Measurements from ENCODE around the gene SNRNP40. TPM values are rescaled to one million over a fixed set of nuclear protein-coding genes. Genes with fewer than 3 reads are reported as not detected.

The SNRNP40 gene
- total and polyA plus RNA-seq, 5 donors from 2014 or later, result 48.3 to 128 (median 108) TPM

DNA sequence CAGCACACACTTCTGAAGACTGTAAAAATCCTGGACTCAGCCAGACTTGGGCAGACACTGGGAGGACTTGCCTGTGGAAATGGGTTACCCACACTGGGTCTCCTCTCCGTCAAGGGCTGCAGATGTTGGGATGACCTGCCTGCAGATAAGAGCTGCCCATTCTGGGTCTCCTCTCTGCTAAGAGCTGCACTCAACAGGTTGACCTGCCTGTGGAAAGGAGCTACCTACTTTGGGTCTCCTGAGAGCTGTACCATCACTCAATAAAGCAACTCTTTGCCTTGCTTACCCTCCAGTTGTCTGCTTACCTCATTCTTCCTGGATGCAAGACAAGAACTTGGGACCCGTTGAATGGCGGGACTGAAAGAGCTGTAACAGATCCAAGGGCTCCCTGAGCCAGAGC, 28.4 kb upstream of the SNRNP40 start:
- no peaks in the 10 kb centered on the region for H3K4me1 ChIP-seq (ENCODE audit: control insufficient read depth, insufficient read depth, low read length, poor library complexity, severe bottlenecking)
- DNase-seq, result no peak
- H3K9me3 Mint-ChIP-seq, result no peaks in the 10 kb centered on the region
- no peaks in the 10 kb centered on the region for H3K9me3 ChIP-seq (ENCODE audit: control insufficient read depth in 2 of 2, low read length in 2 of 2)
- peaks cover 16% of the 10 kb centered on the region for H3K36me3 ChIP-seq (ENCODE audit: control insufficient read depth, insufficient read depth, low read length)
- no peaks in the 10 kb centered on the region for H3K27me3 ChIP-seq (ENCODE audit: control insufficient read depth, insufficient read depth, low read length)
- no peak for ATAC-seq (ENCODE audit: low read depth in 2 of 2)
- H3K27ac Mint-ChIP-seq, result no peak overlapping the region
- no peak overlapping the region for H3K4me3 Mint-ChIP-seq
- H3K27ac ChIP-seq (ENCODE audit: insufficient read depth, low read length, poor library complexity, severe bottlenecking), result no peak overlapping the region
- no peak overlapping the region for H3K4me3 ChIP-seq (ENCODE audit: low read depth, low read length)
- peaks cover 34% of the 10 kb centered on the region for H3K36me3 Mint-ChIP-seq
- no peaks in the 10 kb centered on the region for H3K27me3 Mint-ChIP-seq
- H3K4me1 Mint-ChIP-seq, result peaks cover 0 to 3% (median 0%) of the 10 kb centered on the region in 4 donors

DNA sequence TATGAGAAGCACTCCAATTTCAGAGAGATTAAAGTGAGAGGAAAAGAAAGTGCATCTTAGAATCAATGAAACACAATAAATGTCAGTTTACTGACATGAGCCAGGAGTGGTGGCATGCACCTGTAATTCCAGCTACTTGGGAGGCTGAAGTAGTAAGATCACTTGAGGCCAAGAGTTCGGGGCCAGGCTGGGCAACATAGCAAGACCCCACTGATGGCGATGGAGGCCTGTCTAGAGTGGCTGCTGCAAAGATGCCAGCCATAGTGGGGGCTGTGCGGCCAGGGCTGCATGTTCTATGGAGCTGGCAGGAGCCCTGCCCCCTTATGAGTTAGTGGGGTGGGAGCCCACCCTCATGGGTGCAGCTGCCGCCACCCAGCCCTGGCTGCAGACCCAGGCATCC, 27.5 kb upstream of the SNRNP40 start:
- Mint-ChIP-seq H3K27ac (no peak overlapping the region), H3K36me3 (peaks cover 38% of the 10 kb centered on the region), H3K27me3 (no peaks in the 10 kb centered on the region), H3K4me3 (no peak overlapping the region), H3K9me3 (no peaks in the 10 kb centered on the region), H3K4me1 (no peaks in the 10 kb centered on the region)
- Histone ChIP-seq H3K4me1 (ENCODE audit: control insufficient read depth, insufficient read depth, low read length, poor library complexity, severe bottlenecking) (no peaks in the 10 kb centered on the region), H3K9me3 (ENCODE audit: control insufficient read depth in 2 of 2, low read length in 2 of 2) (no peaks in the 10 kb centered on the region), H3K27ac (ENCODE audit: insufficient read depth, low read length, poor library complexity, severe bottlenecking) (no peak overlapping the region), H3K4me3 (ENCODE audit: low read depth, low read length) (no peak overlapping the region), H3K36me3 (ENCODE audit: control insufficient read depth, insufficient read depth, low read length) (peaks cover 22% of the 10 kb centered on the region), H3K27me3 (ENCODE audit: control insufficient read depth, insufficient read depth, low read length) (no peaks in the 10 kb centered on the region)
- DNase-seq (no peak), ATAC-seq (ENCODE audit: low read depth in 2 of 2) (no peak)

DNA sequence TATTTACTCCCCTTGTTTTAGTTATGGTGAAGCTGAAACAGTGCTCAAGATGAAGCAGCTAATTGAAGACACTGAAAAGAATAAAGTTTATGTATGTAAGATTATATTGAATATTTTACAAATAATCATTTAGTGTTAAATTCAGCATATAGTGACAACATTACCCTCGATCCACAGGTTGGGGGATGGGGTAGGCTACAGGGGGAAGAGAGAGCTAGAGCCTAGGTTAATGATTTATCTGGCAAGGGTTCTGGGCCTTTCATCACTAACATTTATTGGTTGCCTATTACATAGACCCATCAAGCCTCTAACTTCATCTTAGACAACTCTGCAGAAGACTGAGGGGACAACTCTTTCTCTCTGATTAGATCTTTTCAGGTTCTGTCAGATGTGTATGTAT, 21.6 kb upstream of the SNRNP40 start:
- H3K36me3 ChIP-seq (ENCODE audit: control insufficient read depth, insufficient read depth, low read length), result peaks cover 54% of the 10 kb centered on the region
- H3K4me1 Mint-ChIP-seq, result no peaks in the 10 kb centered on the region

DNA sequence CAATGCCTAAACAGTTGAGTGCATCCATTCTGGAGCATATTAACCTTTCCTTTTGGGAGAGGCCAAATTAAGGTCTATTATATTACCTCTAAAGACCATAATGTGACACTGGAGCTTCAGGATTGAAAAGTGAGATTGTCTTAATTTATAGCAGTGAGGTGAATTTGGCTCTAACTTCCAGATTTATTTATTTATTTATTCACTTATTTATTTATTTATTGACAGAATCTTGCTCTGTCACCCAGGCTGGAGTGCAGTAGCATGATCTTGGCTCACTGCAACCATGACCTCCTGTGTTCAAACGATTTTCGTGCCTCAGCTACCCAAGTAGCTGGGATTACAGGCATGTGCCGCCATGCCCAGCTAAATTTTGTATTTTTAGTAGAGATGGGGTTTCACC, 19.3 kb upstream of the SNRNP40 start:
- H3K9me3 ChIP-seq (ENCODE audit: control insufficient read depth in 2 of 2, low read length in 2 of 2), result no peaks in the 10 kb centered on the region
- no peak overlapping the region for H3K27ac Mint-ChIP-seq

More for the DNA sequence above, 21.6 kb upstream of the SNRNP40 start:
- no peak overlapping the region for H3K4me3 Mint-ChIP-seq
- ATAC-seq (ENCODE audit: low read depth in 2 of 2) (no peak), DNase-seq (no peak)
- no peak overlapping the region for H3K27ac Mint-ChIP-seq
- no peaks in the 10 kb centered on the region for H3K9me3 ChIP-seq (ENCODE audit: control insufficient read depth in 2 of 2, low read length in 2 of 2)
- no peak overlapping the region for H3K4me3 ChIP-seq (ENCODE audit: low read depth, low read length)
- H3K27ac ChIP-seq (ENCODE audit: insufficient read depth, low read length, poor library complexity, severe bottlenecking), result no peak overlapping the region
- H3K4me1 ChIP-seq (ENCODE audit: control insufficient read depth, insufficient read depth, low read length, poor library complexity, severe bottlenecking), result no peaks in the 10 kb centered on the region
- H3K36me3 Mint-ChIP-seq, result peaks cover 50% of the 10 kb centered on the region
- H3K27me3 Mint-ChIP-seq, result no peaks in the 10 kb centered on the region
- no peaks in the 10 kb centered on the region for H3K9me3 Mint-ChIP-seq
- no peaks in the 10 kb centered on the region for H3K27me3 ChIP-seq (ENCODE audit: control insufficient read depth, insufficient read depth, low read length)

DNA sequence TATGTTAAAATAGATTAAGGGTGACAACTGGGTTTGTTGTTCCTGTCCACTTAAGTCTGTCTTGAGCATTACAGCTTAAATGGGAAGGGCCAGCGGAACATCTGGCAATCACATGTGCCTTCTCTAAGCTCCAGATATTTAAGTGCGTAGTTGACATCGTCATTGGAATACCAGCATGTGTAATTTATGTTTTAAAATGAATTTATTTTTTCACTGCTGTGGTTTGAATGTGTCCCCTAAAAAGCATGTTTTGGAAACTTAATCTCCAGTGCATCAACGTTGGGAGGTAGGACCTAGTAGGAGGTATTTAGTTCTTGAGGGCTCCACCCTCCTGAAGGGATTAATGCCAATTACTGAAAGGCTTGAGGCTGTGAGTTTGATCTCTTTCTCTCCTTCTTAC, 13.6 kb upstream of the SNRNP40 start:
- H3K9me3 ChIP-seq (ENCODE audit: control insufficient read depth in 2 of 2, low read length in 2 of 2), result no peaks in the 10 kb centered on the region
- H3K27ac ChIP-seq (ENCODE audit: insufficient read depth, low read length, poor library complexity, severe bottlenecking), result no peak overlapping the region
- Mint-ChIP-seq H3K9me3 (no peaks in the 10 kb centered on the region), H3K36me3 (peaks cover 43% of the 10 kb centered on the region), H3K27me3 (no peaks in the 10 kb centered on the region), H3K4me1 (peaks cover 8 to 19% (median 13%) of the 10 kb centered on the region in 4 donors), H3K27ac (no peak overlapping the region), H3K4me3 (no peak overlapping the region)
- no peaks in the 10 kb centered on the region for H3K4me1 ChIP-seq (ENCODE audit: control insufficient read depth, insufficient read depth, low read length, poor library complexity, severe bottlenecking)
- DNase-seq (no peak), ATAC-seq (ENCODE audit: low read depth in 2 of 2) (no peak)
- no peaks in the 10 kb centered on the region for H3K27me3 ChIP-seq (ENCODE audit: control insufficient read depth, insufficient read depth, low read length)
- H3K36me3 ChIP-seq (ENCODE audit: control insufficient read depth, insufficient read depth, low read length), result peaks cover 31% of the 10 kb centered on the region
- H3K4me3 ChIP-seq (ENCODE audit: low read depth, low read length), result no peak overlapping the region

More for the DNA sequence above, 19.3 kb upstream of the SNRNP40 start:
- peaks cover 64% of the 10 kb centered on the region for H3K36me3 ChIP-seq (ENCODE audit: control insufficient read depth, insufficient read depth, low read length)
- H3K27ac ChIP-seq (ENCODE audit: insufficient read depth, low read length, poor library complexity, severe bottlenecking), result no peak overlapping the region
- H3K4me1 ChIP-seq (ENCODE audit: control insufficient read depth, insufficient read depth, low read length, poor library complexity, severe bottlenecking), result no peaks in the 10 kb centered on the region
- ATAC-seq (ENCODE audit: low read depth in 2 of 2) (no peak), DNase-seq (no peak)
- no peak overlapping the region for H3K4me3 ChIP-seq (ENCODE audit: low read depth, low read length)
- peaks cover 47% of the 10 kb centered on the region for H3K36me3 Mint-ChIP-seq
- no peaks in the 10 kb centered on the region for H3K9me3 Mint-ChIP-seq
- no peaks in the 10 kb centered on the region for H3K27me3 Mint-ChIP-seq
- H3K27me3 ChIP-seq (ENCODE audit: control insufficient read depth, insufficient read depth, low read length), result no peaks in the 10 kb centered on the region
- no peak overlapping the region for H3K4me3 Mint-ChIP-seq
- H3K4me1 Mint-ChIP-seq, result peaks cover 0 to 7% (median 1%) of the 10 kb centered on the region in 4 donors

DNA sequence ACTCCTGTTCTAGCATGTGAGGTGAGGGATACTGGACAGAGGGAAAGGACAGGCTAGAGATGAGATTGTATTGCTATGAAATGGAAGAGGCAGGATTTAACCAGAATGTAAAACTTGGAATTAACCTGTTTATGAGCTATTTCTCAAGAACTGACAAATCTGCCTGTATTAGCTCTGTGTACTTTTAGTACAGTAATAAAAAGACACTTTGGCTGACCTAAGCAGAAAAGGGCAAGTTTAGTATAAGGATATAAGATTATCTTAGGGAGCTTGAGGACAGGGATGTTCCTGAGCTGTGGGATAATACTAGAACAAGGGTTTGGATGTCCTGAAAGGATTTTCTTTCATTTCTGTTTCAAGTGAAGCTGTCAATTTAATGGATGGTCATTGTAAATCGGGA, 11.4 kb upstream of the SNRNP40 start:
- Mint-ChIP-seq H3K27ac (peak overlapping the region in 1 of 3 donors; percentile 4), H3K4me3 (no peak overlapping the region)
- no peak overlapping the region for H3K27ac ChIP-seq (ENCODE audit: insufficient read depth, low read length, poor library complexity, severe bottlenecking)

DNA sequence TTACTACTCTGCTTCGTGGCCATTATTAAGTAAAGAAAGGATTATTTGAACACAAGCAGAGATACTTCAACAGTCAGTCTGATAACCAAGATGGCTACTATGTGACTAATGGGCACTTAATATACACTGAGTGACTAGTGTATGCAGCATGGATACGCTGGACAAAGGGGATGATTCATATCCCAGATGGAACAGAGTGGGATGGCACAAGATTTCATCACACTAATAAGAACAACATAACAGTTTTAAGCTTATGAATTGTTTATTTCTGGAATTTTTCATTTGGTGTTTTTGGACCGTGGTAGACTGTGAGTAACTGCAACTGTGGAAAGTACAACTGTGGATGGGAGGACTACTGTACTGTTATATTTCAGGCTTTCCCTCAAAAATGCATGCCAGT, 9.7 kb upstream of the SNRNP40 start:
- Mint-ChIP-seq H3K27ac (peak overlapping the region in 1 of 3 donors; percentile 48), H3K9me3 (no peaks in the 10 kb centered on the region), H3K4me1 (peaks cover 16 to 26% (median 19%) of the 10 kb centered on the region in 4 donors), H3K36me3 (peaks cover 32% of the 10 kb centered on the region), H3K27me3 (no peaks in the 10 kb centered on the region), H3K4me3 (no peak overlapping the region)
- DNase-seq, result no peak
- H3K9me3 ChIP-seq (ENCODE audit: control insufficient read depth in 2 of 2, low read length in 2 of 2), result no peaks in the 10 kb centered on the region
- ATAC-seq (ENCODE audit: low read depth in 2 of 2), result no peak
- H3K27ac ChIP-seq (ENCODE audit: insufficient read depth, low read length, poor library complexity, severe bottlenecking), result no peak overlapping the region
- H3K36me3 ChIP-seq (ENCODE audit: control insufficient read depth, insufficient read depth, low read length), result peaks cover 20% of the 10 kb centered on the region
- no peak overlapping the region for H3K4me3 ChIP-seq (ENCODE audit: low read depth, low read length)
- no peaks in the 10 kb centered on the region for H3K27me3 ChIP-seq (ENCODE audit: control insufficient read depth, insufficient read depth, low read length)
- no peaks in the 10 kb centered on the region for H3K4me1 ChIP-seq (ENCODE audit: control insufficient read depth, insufficient read depth, low read length, poor library complexity, severe bottlenecking)

More for the DNA sequence above, 11.4 kb upstream of the SNRNP40 start:
- H3K4me3 ChIP-seq (ENCODE audit: low read depth, low read length), result no peak overlapping the region
- H3K27me3 Mint-ChIP-seq, result no peaks in the 10 kb centered on the region
- H3K4me1 ChIP-seq (ENCODE audit: control insufficient read depth, insufficient read depth, low read length, poor library complexity, severe bottlenecking), result no peaks in the 10 kb centered on the region
- no peaks in the 10 kb centered on the region for H3K9me3 Mint-ChIP-seq
- DNase-seq, result no peak
- H3K36me3 Mint-ChIP-seq, result peaks cover 42% of the 10 kb centered on the region
- no peaks in the 10 kb centered on the region for H3K9me3 ChIP-seq (ENCODE audit: control insufficient read depth in 2 of 2, low read length in 2 of 2)
- no peaks in the 10 kb centered on the region for H3K27me3 ChIP-seq (ENCODE audit: control insufficient read depth, insufficient read depth, low read length)
- H3K4me1 Mint-ChIP-seq, result peaks cover 13 to 26% (median 21%) of the 10 kb centered on the region in 4 donors
- peaks cover 23% of the 10 kb centered on the region for H3K36me3 ChIP-seq (ENCODE audit: control insufficient read depth, insufficient read depth, low read length)
- ATAC-seq (ENCODE audit: low read depth in 2 of 2), result no peak

DNA sequence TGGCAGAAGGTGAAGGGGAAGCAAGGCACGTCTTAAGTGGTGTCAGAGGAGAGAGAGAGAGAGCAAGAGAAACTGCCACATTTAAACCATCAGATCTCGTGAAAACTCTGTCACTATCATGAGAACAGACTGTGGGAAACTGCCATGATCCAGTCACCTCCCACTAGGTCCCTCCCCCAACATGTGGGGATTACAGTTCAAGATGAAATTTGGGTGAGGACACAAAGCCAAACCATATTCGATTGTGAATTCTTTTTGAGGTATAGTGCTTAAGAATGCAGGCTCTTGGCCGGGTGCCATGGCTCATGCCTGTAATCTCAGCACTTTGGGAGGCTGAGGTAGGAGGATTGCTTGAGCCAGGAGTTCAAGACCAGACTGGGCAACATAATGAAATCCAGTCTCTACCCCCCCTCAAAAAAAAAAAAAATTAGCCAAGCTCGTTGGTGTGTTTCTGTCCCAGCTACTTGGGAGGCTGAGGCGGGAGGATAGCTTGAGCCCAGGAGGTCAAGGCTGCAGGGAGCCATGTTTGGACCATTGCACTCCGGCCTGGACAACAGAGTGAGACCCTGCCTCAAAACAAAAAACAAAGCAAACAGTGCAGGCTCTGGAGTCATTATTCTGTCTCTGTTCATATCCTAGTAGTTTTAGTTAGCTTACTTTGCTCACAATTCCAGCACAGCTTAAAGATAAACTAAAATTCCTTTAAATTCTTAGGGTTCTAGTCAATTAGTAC, 6.3 kb upstream of the SNRNP40 start:
- peaks cover 18% of the 10 kb centered on the region for H3K36me3 Mint-ChIP-seq
- H3K4me3 Mint-ChIP-seq, result no peak overlapping the region
- DNase-seq (no peak), ATAC-seq (ENCODE audit: low read depth in 2 of 2) (no peak)
- H3K4me1 Mint-ChIP-seq, result peaks cover 19 to 45% (median 27%) of the 10 kb centered on the region in 4 donors
- Histone ChIP-seq H3K27ac (ENCODE audit: insufficient read depth, low read length, poor library complexity, severe bottlenecking) (no peak overlapping the region), H3K36me3 (ENCODE audit: control insufficient read depth, insufficient read depth, low read length) (peaks cover 7% of the 10 kb centered on the region), H3K4me1 (ENCODE audit: control insufficient read depth, insufficient read depth, low read length, poor library complexity, severe bottlenecking) (peaks cover 5% of the 10 kb centered on the region), H3K4me3 (ENCODE audit: low read depth, low read length) (no peak overlapping the region), H3K27me3 (ENCODE audit: control insufficient read depth, insufficient read depth, low read length) (no peaks in the 10 kb centered on the region), H3K9me3 (ENCODE audit: control insufficient read depth in 2 of 2, low read length in 2 of 2) (no peaks in the 10 kb centered on the region)
- no peaks in the 10 kb centered on the region for H3K27me3 Mint-ChIP-seq
- H3K9me3 Mint-ChIP-seq, result no peaks in the 10 kb centered on the region
- no peak overlapping the region for H3K27ac Mint-ChIP-seq
